ENCODE data around the gene CACNA1G. TPM values are rescaled to one million over a fixed set of nuclear protein-coding genes. Genes with fewer than 3 reads are reported as not detected.

CACNA1G gene
- total RNA-seq, 1 donor from 2014 or later, result 0.27 TPM

DNA sequence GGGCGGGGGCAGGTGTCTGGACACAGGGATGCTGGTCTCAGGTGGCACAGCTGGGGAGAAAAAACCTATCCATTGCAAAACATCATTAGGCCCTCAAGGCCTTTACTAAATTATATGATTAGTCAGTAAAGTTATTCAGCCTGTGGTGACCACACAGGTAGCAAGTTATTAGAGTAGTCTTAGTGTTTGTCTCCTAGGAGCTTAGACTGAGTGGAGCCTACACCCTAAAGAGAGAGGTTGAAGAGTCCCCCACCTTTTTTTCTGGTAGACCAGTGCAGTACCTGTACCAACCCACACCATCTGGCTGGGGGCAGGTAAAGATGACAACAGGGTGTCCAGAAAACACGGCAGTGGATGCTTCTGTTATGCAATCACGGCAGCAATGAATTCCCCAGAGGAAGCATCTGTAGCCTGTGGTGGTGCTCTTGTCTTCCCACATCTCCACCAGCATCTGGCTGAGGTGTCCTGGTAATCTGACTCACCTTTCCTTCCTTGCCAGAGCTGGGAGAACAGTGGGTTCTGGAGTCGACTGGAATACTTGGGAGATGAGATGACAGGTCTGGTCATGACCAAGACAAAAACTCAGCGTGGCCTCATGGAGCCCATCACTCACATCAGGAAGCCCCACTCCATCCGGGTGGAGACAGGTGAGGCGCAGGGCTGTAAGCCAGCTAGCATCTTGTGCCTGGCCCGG is 41.2 kb upstream of the CACNA1G start:
- Histone ChIP-seq H4K20me1 (ENCODE audit: insufficient read depth, low read length) (no peaks in the 10 kb centered on the region), H3K27me3 (ENCODE audit: insufficient read depth, low read length) (peaks cover 2% of the 10 kb centered on the region), H2AFZ (ENCODE audit: low read depth, low read length) (no peak overlapping the region), H3K27ac (ENCODE audit: low read depth, low read length) (no peak overlapping the region), H3K9ac (ENCODE audit: low read length) (no peak overlapping the region), H3K79me2 (ENCODE audit: insufficient read depth, low read length) (no peaks in the 10 kb centered on the region), H3K36me3 (ENCODE audit: insufficient read depth, low read length) (no peaks in the 10 kb centered on the region), H3K4me2 (ENCODE audit: low read length) (no peak overlapping the region), H3K4me3 (ENCODE audit: insufficient read depth, low read depth, low read length) (no peak overlapping the region), H3K9me3 (ENCODE audit: insufficient read depth, low read depth, low read length) (no peaks in the 10 kb centered on the region), H3K4me1 (ENCODE audit: insufficient read depth, low read length) (no peaks in the 10 kb centered on the region)
- Mint-ChIP-seq H3K9me3 (ENCODE audit: unreplicated experiment) (no peaks in the 10 kb centered on the region), H3K36me3 (ENCODE audit: low read depth, unreplicated experiment) (no peaks in the 10 kb centered on the region), H3K27me3 (ENCODE audit: low read depth, unreplicated experiment) (peaks cover 20% of the 10 kb centered on the region), H3K27ac (ENCODE audit: unreplicated experiment) (no peak overlapping the region), H3K4me1 (ENCODE audit: low read depth, unreplicated experiment) (peaks cover 14% of the 10 kb centered on the region), H3K4me3 (ENCODE audit: unreplicated experiment) (no peak overlapping the region)
- DNase-seq (ENCODE audit: low read depth) (no peak), FAIRE-seq (no peak)
- TF ChIP-seq, protein P1, sequence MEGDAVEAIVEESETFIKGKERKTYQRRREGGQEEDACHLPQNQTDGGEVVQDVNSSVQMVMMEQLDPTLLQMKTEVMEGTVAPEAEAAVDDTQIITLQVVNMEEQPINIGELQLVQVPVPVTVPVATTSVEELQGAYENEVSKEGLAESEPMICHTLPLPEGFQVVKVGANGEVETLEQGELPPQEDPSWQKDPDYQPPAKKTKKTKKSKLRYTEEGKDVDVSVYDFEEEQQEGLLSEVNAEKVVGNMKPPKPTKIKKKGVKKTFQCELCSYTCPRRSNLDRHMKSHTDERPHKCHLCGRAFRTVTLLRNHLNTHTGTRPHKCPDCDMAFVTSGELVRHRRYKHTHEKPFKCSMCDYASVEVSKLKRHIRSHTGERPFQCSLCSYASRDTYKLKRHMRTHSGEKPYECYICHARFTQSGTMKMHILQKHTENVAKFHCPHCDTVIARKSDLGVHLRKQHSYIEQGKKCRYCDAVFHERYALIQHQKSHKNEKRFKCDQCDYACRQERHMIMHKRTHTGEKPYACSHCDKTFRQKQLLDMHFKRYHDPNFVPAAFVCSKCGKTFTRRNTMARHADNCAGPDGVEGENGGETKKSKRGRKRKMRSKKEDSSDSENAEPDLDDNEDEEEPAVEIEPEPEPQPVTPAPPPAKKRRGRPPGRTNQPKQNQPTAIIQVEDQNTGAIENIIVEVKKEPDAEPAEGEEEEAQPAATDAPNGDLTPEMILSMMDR (IDR thresholded peaks at IDR 0.05; ENCODE audit: insufficient read depth, low read depth, low read length), result no peak
- no peak for TF ChIP-seq EZH2 (IDR thresholded peaks at IDR 0.05; ENCODE audit: insufficient read depth, low read length)

DNA sequence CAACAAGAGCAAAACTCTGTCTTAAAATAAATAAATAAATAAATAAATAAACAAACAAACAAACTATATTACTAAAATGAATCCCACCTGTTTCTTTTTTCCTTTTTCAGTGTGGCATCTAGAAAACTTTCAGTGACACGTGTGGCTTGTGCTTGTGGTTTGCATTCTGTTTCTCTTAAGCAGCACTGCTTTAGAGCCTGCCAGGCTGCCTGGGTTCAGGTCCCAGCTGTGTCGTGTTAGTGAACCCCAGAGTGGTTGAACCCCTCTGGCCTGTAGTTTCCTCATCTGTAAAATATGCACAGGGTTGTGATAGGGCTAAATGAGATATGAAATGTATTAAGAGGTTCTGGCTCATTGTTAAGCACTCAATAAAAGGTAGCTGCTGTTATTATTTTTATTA is 40.0 kb upstream of the CACNA1G start:
- H3K79me2 ChIP-seq (ENCODE audit: insufficient read depth, low read length), result no peaks in the 10 kb centered on the region
- H3K36me3 ChIP-seq (ENCODE audit: insufficient read depth, low read length), result no peaks in the 10 kb centered on the region
- DNase-seq (ENCODE audit: low read depth) (no peak), FAIRE-seq (no peak)
- no peak overlapping the region for H2AFZ ChIP-seq (ENCODE audit: low read depth, low read length)
- no peak overlapping the region for H3K4me2 ChIP-seq (ENCODE audit: low read length)
- Mint-ChIP-seq H3K4me1 (ENCODE audit: low read depth, unreplicated experiment) (peaks cover 9% of the 10 kb centered on the region), H3K27me3 (ENCODE audit: low read depth, unreplicated experiment) (peaks cover 24% of the 10 kb centered on the region), H3K27ac (ENCODE audit: unreplicated experiment) (no peak overlapping the region), H3K9me3 (ENCODE audit: unreplicated experiment) (no peaks in the 10 kb centered on the region), H3K36me3 (ENCODE audit: low read depth, unreplicated experiment) (no peaks in the 10 kb centered on the region), H3K4me3 (ENCODE audit: unreplicated experiment) (no peak overlapping the region)
- H3K27me3 ChIP-seq (ENCODE audit: insufficient read depth, low read length), result peaks cover 2% of the 10 kb centered on the region
- no peaks in the 10 kb centered on the region for H4K20me1 ChIP-seq (ENCODE audit: insufficient read depth, low read length)
- no peaks in the 10 kb centered on the region for H3K9me3 ChIP-seq (ENCODE audit: insufficient read depth, low read depth, low read length)
- H3K4me1 ChIP-seq (ENCODE audit: insufficient read depth, low read length), result no peaks in the 10 kb centered on the region
- H3K27ac ChIP-seq (ENCODE audit: low read depth, low read length), result no peak overlapping the region
- H3K4me3 ChIP-seq (ENCODE audit: insufficient read depth, low read depth, low read length), result no peak overlapping the region
- H3K9ac ChIP-seq (ENCODE audit: low read length), result no peak overlapping the region
- TF ChIP-seq, protein P1 (IDR thresholded peaks at IDR 0.05; ENCODE audit: insufficient read depth, low read depth, low read length), result no peak
- no peak for TF ChIP-seq EZH2 (IDR thresholded peaks at IDR 0.05; ENCODE audit: insufficient read depth, low read length)

DNA sequence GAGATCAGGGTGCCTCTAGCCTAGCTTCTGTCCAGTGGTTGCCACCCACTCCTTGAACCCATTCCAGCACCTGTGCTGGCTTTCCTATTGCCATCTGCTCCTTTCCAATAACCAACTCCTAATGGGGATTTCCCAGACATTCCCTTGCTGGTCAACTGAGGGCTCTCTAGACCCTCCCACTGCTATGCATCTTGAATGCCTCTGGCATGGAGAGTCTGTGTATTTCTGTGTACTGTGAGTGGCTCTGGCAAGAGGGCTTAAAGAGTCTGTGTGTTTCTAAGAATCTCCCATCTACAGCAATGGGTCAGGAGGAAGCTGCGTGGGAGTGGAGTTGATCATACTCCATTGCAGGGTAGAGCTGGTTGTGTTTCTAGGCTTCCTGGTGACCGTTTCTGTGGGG is 39.0 kb upstream of the CACNA1G start:
- Histone ChIP-seq H3K4me1 (ENCODE audit: insufficient read depth, low read length) (no peaks in the 10 kb centered on the region), H3K27ac (ENCODE audit: low read depth, low read length) (no peak overlapping the region), H2AFZ (ENCODE audit: low read depth, low read length) (no peak overlapping the region), H4K20me1 (ENCODE audit: insufficient read depth, low read length) (no peaks in the 10 kb centered on the region), H3K9ac (ENCODE audit: low read length) (no peak overlapping the region), H3K79me2 (ENCODE audit: insufficient read depth, low read length) (no peaks in the 10 kb centered on the region), H3K36me3 (ENCODE audit: insufficient read depth, low read length) (no peaks in the 10 kb centered on the region), H3K9me3 (ENCODE audit: insufficient read depth, low read depth, low read length) (no peaks in the 10 kb centered on the region), H3K27me3 (ENCODE audit: insufficient read depth, low read length) (peaks cover 2% of the 10 kb centered on the region), H3K4me2 (ENCODE audit: low read length) (no peak overlapping the region), H3K4me3 (ENCODE audit: insufficient read depth, low read depth, low read length) (no peak overlapping the region)
- FAIRE-seq, result no peak
- TF ChIP-seq EZH2 (IDR thresholded peaks at IDR 0.05; ENCODE audit: insufficient read depth, low read length), result no peak
- TF ChIP-seq, protein P1 (IDR thresholded peaks at IDR 0.05; ENCODE audit: insufficient read depth, low read depth, low read length), result no peak
- no peak overlapping the region for H3K27ac Mint-ChIP-seq (ENCODE audit: unreplicated experiment)
- no peak for DNase-seq (ENCODE audit: low read depth)
- H3K4me3 Mint-ChIP-seq (ENCODE audit: unreplicated experiment), result no peak overlapping the region
- H3K27me3 Mint-ChIP-seq (ENCODE audit: low read depth, unreplicated experiment), result peaks cover 24% of the 10 kb centered on the region
- no peaks in the 10 kb centered on the region for H3K9me3 Mint-ChIP-seq (ENCODE audit: unreplicated experiment)
- no peaks in the 10 kb centered on the region for H3K36me3 Mint-ChIP-seq (ENCODE audit: low read depth, unreplicated experiment)
- H3K4me1 Mint-ChIP-seq (ENCODE audit: low read depth, unreplicated experiment), result peaks cover 9% of the 10 kb centered on the region
